Dedifferentiated amniotic fluid mesenchymal stem cell (primary cell): ENCODE data around the gene NAPB.

Experiments used
- DNase-seq: peaks from one replicate; pipeline ENCODE4 v3.0.0-alpha.2; 2016; ENCODE audit errors: extremely low spot score

The NAPB gene

DNA sequence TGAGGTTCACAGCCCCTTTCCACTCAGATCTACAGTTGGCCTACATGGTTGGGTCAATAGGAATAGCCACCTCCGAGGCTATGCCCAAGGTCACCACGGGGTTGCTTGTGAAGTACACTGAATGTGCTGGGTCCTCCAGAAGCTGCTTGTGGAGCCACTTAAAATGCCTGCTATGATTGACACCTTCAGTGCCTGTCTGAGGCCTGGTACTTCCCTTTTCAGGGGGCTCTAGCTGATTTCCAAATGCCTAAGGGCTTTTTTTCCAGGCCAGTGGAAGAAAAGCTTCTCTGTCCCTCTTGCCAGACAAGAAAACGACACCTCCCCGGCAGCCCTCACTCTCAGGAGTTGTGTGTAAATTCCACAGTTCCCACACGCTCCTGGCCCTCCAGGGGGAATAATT, 77.0 kb downstream of the NAPB start:
- DNase-seq = no peak

DNA sequence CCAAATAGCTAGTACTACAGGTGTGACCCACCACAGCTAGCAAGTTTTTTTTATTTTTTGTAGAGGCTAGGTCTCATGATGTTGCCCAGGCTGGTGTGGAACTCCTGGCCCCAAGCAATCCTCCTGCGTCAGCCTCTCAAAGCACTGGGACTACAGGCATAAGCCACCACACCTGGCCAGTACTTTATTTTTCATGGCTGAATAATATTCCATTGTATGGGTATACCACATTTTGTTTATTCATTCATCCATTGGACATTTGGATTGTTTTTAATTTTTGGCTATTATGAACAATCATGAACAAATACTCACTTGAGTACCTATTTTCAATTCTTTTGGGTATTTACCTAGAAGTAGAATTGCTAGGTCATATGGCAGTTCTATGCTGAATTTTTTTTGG, 77.7 kb downstream of the NAPB start:
- no peak for DNase-seq

DNA sequence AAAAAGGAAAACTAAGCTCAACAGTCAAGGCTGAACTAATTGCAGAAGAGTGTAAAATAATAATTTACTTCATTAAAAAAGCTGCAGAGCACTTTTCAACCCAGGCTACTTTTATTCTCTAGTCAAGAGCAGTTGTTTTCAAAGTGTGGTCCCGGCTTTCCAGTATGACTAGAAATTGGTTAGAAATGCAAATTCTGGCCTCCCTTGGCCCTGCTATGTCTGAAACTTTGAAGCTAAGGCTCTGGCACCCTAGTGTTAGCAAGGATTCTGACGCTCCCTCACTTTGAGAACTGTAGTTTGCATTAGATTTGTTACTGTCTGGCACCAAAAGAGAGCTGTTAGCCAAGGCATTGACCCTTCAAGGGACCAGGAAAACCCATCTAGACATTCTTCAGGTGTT, 80.2 kb downstream of the NAPB start:
- DNase-seq = no peak

- peak; percentile 56 for DNase-seq
These were observed 80.8 kb downstream of the NAPB start for GRCh38 chr20:23340524-23340923.

- DNase-seq = no peak
These were observed 81.3 kb downstream of the NAPB start for GRCh38 chr20:23339986-23340385.

DNA sequence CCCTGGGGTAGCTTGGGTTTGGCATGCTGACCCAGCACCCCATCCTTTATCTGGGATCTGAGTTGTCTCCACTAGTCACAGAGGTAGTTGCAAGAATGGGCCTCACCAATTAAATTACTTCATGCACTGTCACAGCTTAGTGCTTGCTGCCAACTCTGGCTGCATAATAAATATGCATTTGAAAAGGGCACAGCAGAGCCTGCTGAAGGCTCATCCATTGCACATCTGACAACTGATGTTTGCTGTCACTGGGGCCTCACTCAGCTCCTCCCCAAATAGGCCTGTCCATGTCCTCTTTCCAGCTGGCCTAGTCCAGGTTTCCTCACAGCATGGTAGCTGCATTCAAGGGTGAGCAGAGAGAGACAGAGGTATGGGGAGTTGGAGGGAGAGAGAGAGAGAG, 84.0 kb downstream of the NAPB start:
- no peak for DNase-seq

- no peak for DNase-seq
These were observed 84.8 kb downstream of the NAPB start for GRCh38 chr20:23336476-23336875.

- no peak for DNase-seq
These were observed 85.8 kb downstream of the NAPB start for GRCh38 chr20:23335521-23335920.

DNA sequence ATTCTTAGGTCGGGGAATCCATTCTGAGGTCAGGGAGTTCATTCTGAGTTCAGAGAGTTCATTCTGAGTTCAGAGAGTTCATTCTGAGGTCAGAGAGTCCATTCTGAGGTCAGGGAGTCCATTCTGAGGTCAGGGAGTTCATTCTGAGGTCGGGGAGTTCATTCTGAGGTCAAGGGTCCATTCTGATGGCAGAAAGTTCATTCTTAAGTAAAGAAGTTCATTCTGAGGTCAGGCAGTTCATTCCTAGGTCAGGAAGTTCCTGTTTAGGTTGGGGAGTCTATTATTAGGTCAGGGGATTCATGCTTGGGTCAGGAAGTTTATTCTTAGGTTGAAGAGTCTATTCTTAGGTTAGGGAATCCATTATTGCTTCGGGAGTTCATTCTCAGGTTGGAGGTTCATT, 87.2 kb downstream of the NAPB start:
- no peak for DNase-seq

DNA sequence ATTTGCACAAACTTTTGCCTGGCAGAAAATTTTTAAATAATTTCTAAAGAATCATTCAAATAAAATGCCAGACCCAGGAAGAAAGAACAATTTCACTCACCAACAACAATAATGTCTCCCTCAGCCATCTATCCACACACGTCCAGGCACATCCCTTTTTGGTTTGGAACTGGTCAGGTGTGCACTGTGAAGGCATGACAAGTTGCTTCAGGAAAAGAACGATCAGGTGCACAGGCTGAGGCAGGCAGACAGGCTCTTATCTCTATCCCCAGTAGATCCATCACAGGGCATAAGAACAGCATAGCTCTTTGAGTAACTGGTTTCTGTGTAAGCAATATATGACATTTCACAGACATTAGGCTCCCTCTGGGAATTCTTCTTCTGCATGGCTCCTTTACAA, 88.8 kb downstream of the NAPB start:
- no peak for DNase-seq

- no peak for DNase-seq
These were observed 89.6 kb downstream of the NAPB start for GRCh38 chr20:23331450-23332350.

DNA sequence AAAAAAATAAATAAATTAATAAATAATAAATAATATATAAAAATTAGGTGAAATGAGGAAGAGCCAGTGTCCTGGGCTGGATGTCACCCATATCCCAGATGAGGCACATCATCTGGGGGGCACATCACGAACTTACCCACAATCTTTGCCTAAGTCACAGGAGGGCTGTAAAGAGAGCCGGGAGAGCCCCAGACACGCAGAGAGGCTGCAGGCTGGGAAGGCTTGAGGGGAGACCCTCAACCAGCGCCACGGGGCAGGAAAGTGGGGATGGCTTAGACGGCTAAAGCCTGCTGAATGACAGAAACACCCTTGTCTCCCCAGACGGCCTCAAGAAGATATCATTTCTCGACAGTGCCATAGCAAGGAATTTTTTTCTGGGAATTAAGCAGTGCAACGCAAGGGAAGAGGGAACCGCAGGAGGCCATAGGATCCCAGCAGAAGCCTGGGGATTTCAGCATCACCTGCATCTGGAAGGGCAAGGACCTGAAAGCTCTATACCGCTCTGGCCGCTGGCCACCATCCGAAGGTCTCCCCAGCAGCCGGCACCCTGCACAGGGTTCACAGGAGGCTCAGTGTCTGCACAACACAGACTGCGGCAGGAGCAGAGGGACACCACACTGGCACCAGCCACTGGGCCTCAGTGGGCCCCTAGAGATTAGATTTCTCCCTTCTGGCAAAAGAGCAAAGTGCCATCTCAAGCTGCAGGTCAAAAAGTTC, 93.5 kb downstream of the NAPB start:
- no peak for DNase-seq

- no peak for DNase-seq
These were observed 94.5 kb downstream of the NAPB start for GRCh38 chr20:23326774-23327173.

- no peak for DNase-seq
These were observed 96.2 kb downstream of the NAPB start for GRCh38 chr20:23325107-23325506.
